Endothelial cell of umbilical vein (primary cell): ENCODE data around the gene CARNS1. TPM values are rescaled to one million over a fixed set of nuclear protein-coding genes. Genes with fewer than 3 reads are reported as not detected.

ENCODE experiments used
- BruUV-seq: library from RNA; stranded (reverse); fragments of 400-500 nt; replicated peaks from 2 replicates; lab custom pipeline; 2021; lab: Mats Ljungman, UMichigan
- CTCF ChIA-PET: fragments of 300-600, 350-600 bp; sonication (Branson Sonifier 250); formaldehyde crosslinking; loops from one replicate; lab custom pipeline; 2021; ENCODE audit warnings: antibody characterized with exemption, inconsistent platforms; lab: Charles Lee
- POLR2A ChIA-PET: fragments of 300-600, 350-600 bp; sonication (Branson Sonifier 250); formaldehyde crosslinking; loops from one replicate; lab custom pipeline; 2021; ENCODE audit warnings: antibody characterized with exemption, inconsistent platforms; lab: Charles Lee
- DNase-seq: peaks from one replicate; pipeline ENCODE4 v3.0.0-alpha.2; 2011; ENCODE audit warnings: low read depth, low spot score
- FAIRE-seq: peaks from 2 replicates; lab custom pipeline; 2011; peaks lifted over from hg19 to GRCh38; lab: Jason Lieb, UNC
- H2AFZ ChIP-seq: 2 replicates; pipeline ENCODE4 v1.6.0; 2012; ENCODE audit warnings: low read depth, low read length, control low read depth, inconsistent platforms
- H3K27ac ChIP-seq: 2 replicates; pipeline ENCODE4 v1.5.1; 2011; ENCODE audit warnings: low read depth, mild to moderate bottlenecking, control low read depth, low read length, moderate library complexity; ENCODE audit not compliant: insufficient read depth
- H3K27me3 ChIP-seq, 2 experiments: 2 replicates each; pipeline versions ENCODE4 v1.6.0 to v1.6.1; 2011; ENCODE audit warnings: low read length in 2 of 2, mixed read lengths in 1 of 2; ENCODE audit not compliant: control insufficient read depth in 2 of 2, insufficient read depth in 2 of 2
- H3K36me3 ChIP-seq, 2 experiments: 2 replicates in 1 of 2; 3 replicates in 1 of 2; pipeline ENCODE4 v1.5.1; 2011; ENCODE audit warnings: low read length in 2 of 2, mild to moderate bottlenecking in 1 of 2, moderate library complexity in 1 of 2; ENCODE audit not compliant: control insufficient read depth in 2 of 2, insufficient read depth in 2 of 2; ENCODE audit errors: extremely low read depth in 1 of 2
- H3K4me1 ChIP-seq: 3 replicates; pipeline ENCODE4 v1.5.1; 2011; ENCODE audit warnings: mild to moderate bottlenecking, low read length; ENCODE audit not compliant: control insufficient read depth, insufficient read depth; ENCODE audit errors: extremely low read depth
- H3K4me2 ChIP-seq: 2 replicates; pipeline ENCODE4 v1.6.1; 2011; ENCODE audit warnings: low read length, control low read depth, mixed read lengths; ENCODE audit not compliant: insufficient read depth
- H3K4me3 ChIP-seq, 3 experiments: fragments of 200-600 bp in 1 of 3; sonication (generic), shearing (Covaris generic) in 1 of 3; replicated peaks in 1 of 3; 2 replicates each; pipeline ENCODE4 v1.5.1; 2011 to 2016; ENCODE audit warnings: control low read depth in 3 of 3, low read length in 3 of 3, mild to moderate bottlenecking in 2 of 3, inconsistent platforms in 1 of 3, low read depth in 1 of 3, moderate library complexity in 1 of 3; ENCODE audit not compliant: insufficient read depth in 1 of 3
- H3K79me2 ChIP-seq: 2 replicates; pipeline ENCODE4 v1.6.0; 2012; ENCODE audit warnings: low read length, inconsistent platforms; ENCODE audit not compliant: control insufficient read depth, insufficient read depth
- H3K9ac ChIP-seq: replicated peaks from 2 replicates; pipeline ENCODE3; 2011; ENCODE audit warnings: low read length, control low read depth; ENCODE audit not compliant: insufficient read depth; ENCODE audit errors: extremely low read depth
- H3K9me1 ChIP-seq: replicated peaks from 3 replicates; pipeline ENCODE4 v1.6.0; 2011; ENCODE audit warnings: mild to moderate bottlenecking, low read length; ENCODE audit not compliant: control insufficient read depth, insufficient read depth; ENCODE audit errors: extremely low read depth
- H3K9me3 ChIP-seq: replicated peaks from 2 replicates; pipeline ENCODE4 v1.5.1; 2012; ENCODE audit warnings: low read length, inconsistent platforms; ENCODE audit not compliant: control insufficient read depth, insufficient read depth
- H4K20me1 ChIP-seq: replicated peaks from 2 replicates; pipeline ENCODE3; 2011; ENCODE audit warnings: mild to moderate bottlenecking, low read length; ENCODE audit not compliant: control insufficient read depth, insufficient read depth; ENCODE audit errors: extremely low read depth
- EZH2 ChIP-seq: IDR thresholded peaks from 2 replicates; pipeline ENCODE4 v1.6.1; 2012; ENCODE audit warnings: borderline replicate concordance, low read depth, mild to moderate bottlenecking, moderate library complexity, low read length, inconsistent platforms; ENCODE audit not compliant: severe bottlenecking
- FOS ChIP-seq: IDR thresholded peaks from 2 replicates; pipeline ENCODE4 v1.6.1; 2011; ENCODE audit warnings: mild to moderate bottlenecking, low read length, moderate library complexity, borderline replicate concordance; ENCODE audit not compliant: insufficient read depth
- GATA2 ChIP-seq: IDR thresholded peaks from 2 replicates; pipeline ENCODE4 v1.7.0; 2011; ENCODE audit warnings: low read depth, mild to moderate bottlenecking, moderate library complexity, mixed read lengths, low read length; ENCODE audit not compliant: insufficient read length, insufficient read depth
- JUN ChIP-seq: IDR thresholded peaks from 2 replicates; pipeline ENCODE4 v1.6.1; 2011; ENCODE audit warnings: borderline replicate concordance, low read depth; ENCODE audit not compliant: insufficient read length, insufficient read depth
- MYC ChIP-seq: IDR thresholded peaks from one replicate; pipeline ENCODE4 v1.6.1; 2011; ENCODE audit warnings: mild to moderate bottlenecking, low read depth, low read length
- POLR2A ChIP-seq: IDR thresholded peaks from 2 replicates; pipeline ENCODE4 v1.6.1; 2012; ENCODE audit warnings: low read depth, mild to moderate bottlenecking, control low read depth, low read length
- POLR2AphosphoS5 ChIP-seq: IDR thresholded peaks from 2 replicates; pipeline ENCODE4 v1.6.1; 2012; ENCODE audit warnings: low read depth, mild to moderate bottlenecking, control low read depth, low read length, moderate library complexity; ENCODE audit not compliant: insufficient read depth
- dilution Hi-C: fragments of 300-500 bp; cut with MboI; formaldehyde crosslinking; loops from one replicate; pipeline ENCODE4 v1.15.0; 2019; ENCODE audit warnings: low sequenced_read_pairs; ENCODE audit not compliant: extremely low pct_ligation_motif_present
- intact Hi-C: fragments of 100-400 bp; cut with micrococcal nuclease; formaldehyde crosslinking; loops from one replicate; pipeline ENCODE4 v1.10.0; 2022
- polyA plus RNA-seq, 4 experiments: library from polyadenylated mRNA; depleted of rRNA in 3 of 4; stranded (reverse) in 3 of 4; unstranded in 1 of 4; fragments of >200 nt; gene quantifications; 2 replicates each; pipeline versions ENCODE4 v1.2.1 to v1.2.3, GENCODE V29; 2011 to 2012; ENCODE audit warnings: missing spikeins in 1 of 4
- total RNA-seq: library from RNA; stranded (reverse); gene quantifications from 2 replicates; pipeline ENCODE4 v1.2.3, GENCODE V29; 2021
- TF ChIP-seq, protein P1 (sequence below): IDR thresholded peaks from 2 replicates; pipeline ENCODE4 v1.6.1; 2011; ENCODE audit not compliant: insufficient read depth, insufficient read length
- TF ChIP-seq, protein P2 (sequence below), 2 donors: IDR thresholded peaks; 1 replicate in 1 of 2; 2 replicates in 1 of 2; pipeline ENCODE4 v1.5.1; 2011; ENCODE audit warnings: low read length in 2 of 2, mild to moderate bottlenecking in 2 of 2, moderate library complexity in 2 of 2, control low read depth in 1 of 2, inconsistent platforms in 1 of 2, low read depth in 1 of 2; ENCODE audit not compliant: insufficient read depth in 1 of 2; ENCODE audit errors: extremely low read depth in 1 of 2

Gene CARNS1
- total and polyA plus RNA-seq, 2 donors (not counting 3 experiments of a cell fraction or from before 2014, with no cell fraction given), result 0.14 to 0.35 TPM

DNA sequence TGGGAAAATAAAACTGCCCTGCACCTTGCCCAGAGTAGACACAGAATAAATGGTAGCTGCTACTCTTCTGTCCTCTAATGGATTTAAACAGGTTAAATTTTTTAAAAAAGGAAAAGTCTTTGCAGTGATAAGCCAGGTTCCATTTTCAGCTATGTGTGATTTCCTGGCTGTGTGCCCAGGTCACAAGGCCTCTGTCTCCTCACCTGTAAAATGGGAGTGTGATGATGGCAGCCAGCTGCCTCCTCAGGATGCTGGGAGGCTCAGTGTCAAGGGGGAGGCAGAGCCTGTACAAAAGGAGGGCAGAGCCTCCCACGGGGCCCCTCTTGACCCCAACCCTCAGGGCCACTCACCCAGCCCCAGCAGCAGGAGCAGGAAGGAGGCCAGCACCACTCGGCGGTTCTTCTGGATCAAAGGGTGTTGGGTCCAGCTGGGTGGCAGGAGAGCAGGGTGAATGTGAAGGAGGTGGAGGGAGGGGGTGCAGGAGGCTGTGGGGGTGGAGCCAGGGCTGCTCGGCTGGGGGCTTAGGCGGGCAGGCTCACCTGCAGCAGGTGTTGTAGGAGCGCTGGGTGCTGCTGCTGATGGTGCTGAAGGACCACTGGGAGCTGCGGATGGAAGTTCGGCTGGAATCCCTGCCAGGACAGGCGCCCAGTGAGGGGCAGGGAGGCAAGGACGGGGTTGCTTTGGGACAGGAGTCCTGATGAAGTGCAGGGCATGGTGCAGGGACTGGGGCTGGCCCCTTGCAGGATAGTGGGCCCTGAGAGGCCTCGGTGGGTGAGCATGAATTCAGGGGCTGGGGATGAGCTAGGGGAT, 51.7 kb downstream of the CARNS1 start:
- no peak for DNase-seq
- no peak overlapping the region for H3K4me3 ChIP-seq
- BruUV-seq, result no TSS peak
- no peaks in the 10 kb centered on the region for H3K79me2 ChIP-seq
- no peaks in the 10 kb centered on the region for H3K36me3 ChIP-seq
- no peaks in the 10 kb centered on the region for H3K27me3 ChIP-seq
- H3K9me1 ChIP-seq, result no peaks in the 10 kb centered on the region
- ChIA-PET POLR2A (no interaction called here), CTCF (interaction anchor here (1.6 to 2.6 kb wide), 2 partner anchors 16 to 66 kb away, joined by 4 to 26 read pairs; partner anchors contain the start of genes AIP and PPP1CA)
- intact Hi-C loops (loop anchor here (5.0 kb wide), 1 partner anchor 95 kb away; no protein-coding TSS in a partner anchor), dilution Hi-C loops (no loop called here)
- peaks cover 19% of the 10 kb centered on the region for H3K4me1 ChIP-seq
- H3K4me2 ChIP-seq, result no peak overlapping the region
- TF ChIP-seq FOS (no peak), GATA2 (no peak), EZH2 (no peak), POLR2A (no peak), JUN (no peak)
- no peak overlapping the region for H2AFZ ChIP-seq
- FAIRE-seq, result no peak
- no peaks in the 10 kb centered on the region for H4K20me1 ChIP-seq
- no peaks in the 10 kb centered on the region for H3K9me3 ChIP-seq
- no peak overlapping the region for H3K9ac ChIP-seq
- H3K27ac ChIP-seq, result no peak overlapping the region

DNA sequence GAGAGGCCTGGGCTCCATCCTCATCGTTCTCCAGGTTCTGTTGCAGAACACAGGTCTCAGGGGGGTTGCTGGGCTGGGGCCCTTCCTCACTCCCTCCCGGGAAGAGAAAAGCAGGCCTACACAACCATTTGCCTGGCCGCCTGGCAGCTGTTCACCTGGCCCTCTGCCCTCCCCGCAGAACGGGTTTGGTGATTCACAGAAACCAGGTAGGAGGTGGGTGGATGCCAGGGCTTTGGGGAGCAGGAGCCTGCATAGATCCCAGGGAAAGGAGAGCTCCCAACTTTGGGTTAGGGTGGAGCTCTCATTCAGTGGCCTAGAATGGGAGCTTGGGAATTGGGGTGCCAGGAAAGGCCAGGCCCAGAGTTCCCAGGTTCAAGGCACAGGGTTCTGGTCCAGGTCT, 52.6 kb downstream of the CARNS1 start:
- no peaks in the 10 kb centered on the region for H3K9me1 ChIP-seq
- peak overlapping the region; percentile 52 for H3K4me2 ChIP-seq
- H4K20me1 ChIP-seq, result no peaks in the 10 kb centered on the region
- H3K79me2 ChIP-seq, result no peaks in the 10 kb centered on the region
- FAIRE-seq, result no peak
- DNase-seq, result no peak
- TF ChIP-seq, protein P1, sequence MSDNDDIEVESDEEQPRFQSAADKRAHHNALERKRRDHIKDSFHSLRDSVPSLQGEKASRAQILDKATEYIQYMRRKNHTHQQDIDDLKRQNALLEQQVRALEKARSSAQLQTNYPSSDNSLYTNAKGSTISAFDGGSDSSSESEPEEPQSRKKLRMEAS, result no peak
- no peak for TF ChIP-seq MYC
- no peak for TF ChIP-seq FOS
- TF ChIP-seq JUN, result no peak
- no peak for TF ChIP-seq EZH2
- TF ChIP-seq, protein P2, sequence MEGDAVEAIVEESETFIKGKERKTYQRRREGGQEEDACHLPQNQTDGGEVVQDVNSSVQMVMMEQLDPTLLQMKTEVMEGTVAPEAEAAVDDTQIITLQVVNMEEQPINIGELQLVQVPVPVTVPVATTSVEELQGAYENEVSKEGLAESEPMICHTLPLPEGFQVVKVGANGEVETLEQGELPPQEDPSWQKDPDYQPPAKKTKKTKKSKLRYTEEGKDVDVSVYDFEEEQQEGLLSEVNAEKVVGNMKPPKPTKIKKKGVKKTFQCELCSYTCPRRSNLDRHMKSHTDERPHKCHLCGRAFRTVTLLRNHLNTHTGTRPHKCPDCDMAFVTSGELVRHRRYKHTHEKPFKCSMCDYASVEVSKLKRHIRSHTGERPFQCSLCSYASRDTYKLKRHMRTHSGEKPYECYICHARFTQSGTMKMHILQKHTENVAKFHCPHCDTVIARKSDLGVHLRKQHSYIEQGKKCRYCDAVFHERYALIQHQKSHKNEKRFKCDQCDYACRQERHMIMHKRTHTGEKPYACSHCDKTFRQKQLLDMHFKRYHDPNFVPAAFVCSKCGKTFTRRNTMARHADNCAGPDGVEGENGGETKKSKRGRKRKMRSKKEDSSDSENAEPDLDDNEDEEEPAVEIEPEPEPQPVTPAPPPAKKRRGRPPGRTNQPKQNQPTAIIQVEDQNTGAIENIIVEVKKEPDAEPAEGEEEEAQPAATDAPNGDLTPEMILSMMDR (IDR thresholded peaks at IDR 0.05; ENCODE audit: extremely low read depth in 1 of 2, insufficient read depth in 1 of 2, low read depth in 1 of 2, low read length in 2 of 2), result no peak
- TF ChIP-seq POLR2AphosphoS5, result no peak
- no peak for TF ChIP-seq POLR2A
- TF ChIP-seq GATA2, result no peak
- no peaks in the 10 kb centered on the region for H3K9me3 ChIP-seq
- no peak overlapping the region for H2AFZ ChIP-seq
- intact Hi-C loops (loop anchor here (2.0 to 5.0 kb wide), 3 partner anchors 39 to 115 kb away; partner anchors contain the start of genes POLD4 and RPS6KB2), dilution Hi-C loops (no loop called here)
- no peaks in the 10 kb centered on the region for H3K27me3 ChIP-seq
- H3K4me3 ChIP-seq, result peak overlapping the region in 2 of 3 experiments; percentile 64 to 79
- no peaks in the 10 kb centered on the region for H3K36me3 ChIP-seq
- H3K4me1 ChIP-seq, result peaks cover 19% of the 10 kb centered on the region
- ChIA-PET CTCF (interaction anchor here (0.8 to 2.6 kb wide), 7 partner anchors 8 to 122 kb away, joined by 3 to 26 read pairs (median 4); partner anchors contain the start of genes AIP, GPR152 and PPP1CA), POLR2A (no interaction called here)
- H3K9ac ChIP-seq, result peak overlapping the region; percentile 54
- no TSS peak for BruUV-seq
- H3K27ac ChIP-seq, result no peak overlapping the region
